ENCODE measurements around the gene THNSL1.

Gene THNSL1

DNA sequence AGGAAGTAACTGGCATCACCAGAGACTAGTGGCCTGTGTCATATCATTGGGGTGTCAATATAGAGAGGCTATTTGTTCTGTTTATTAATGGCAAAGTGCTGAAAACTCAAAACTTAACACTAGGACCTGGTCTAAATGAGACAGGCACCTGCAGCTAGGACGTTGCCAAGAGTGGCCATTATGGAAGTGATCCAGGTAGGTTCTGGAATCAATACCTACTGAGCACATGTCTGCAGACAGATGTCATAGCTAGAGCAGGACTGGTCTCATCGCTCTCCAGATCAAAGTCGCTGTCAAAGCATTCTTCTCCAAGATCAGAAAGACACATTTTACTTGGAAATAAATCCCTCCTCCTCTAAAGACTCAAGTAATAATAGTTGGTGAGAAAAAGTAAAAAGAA is 40.3 kb downstream of the THNSL1 start:
- no peaks in the 10 kb centered on the region for H3K27me3 ChIP-seq (ENCODE audit: control insufficient read depth in 1 of 2, insufficient read depth in 2 of 2, low read length in 2 of 2)
- H3K4me3 ChIP-seq (ENCODE audit: low read length in 2 of 2): no peak overlapping the region
- H3K9ac ChIP-seq (ENCODE audit: low read length in 2 of 2): no peak overlapping the region
- H3K27ac ChIP-seq (ENCODE audit: low read length): no peak overlapping the region
- no peaks in the 10 kb centered on the region for H3K4me1 ChIP-seq (ENCODE audit: control insufficient read depth, insufficient read depth, low read length)
- no peaks in the 10 kb centered on the region for H3K9me3 ChIP-seq (ENCODE audit: control insufficient read depth in 2 of 2, low read length in 2 of 2)
- H3K36me3 ChIP-seq (ENCODE audit: control insufficient read depth in 2 of 2, insufficient read depth in 2 of 2, low read length in 2 of 2): no peaks in the 10 kb centered on the region

GRCh38 chr10:25057886-25058285 is 41.5 kb downstream of the THNSL1 start:
- Histone ChIP-seq H3K27me3 (ENCODE audit: control insufficient read depth in 1 of 2, insufficient read depth in 2 of 2, low read length in 2 of 2) (no peaks in the 10 kb centered on the region), H3K9ac (ENCODE audit: low read length in 2 of 2) (no peak overlapping the region), H3K4me1 (ENCODE audit: control insufficient read depth, insufficient read depth, low read length) (no peaks in the 10 kb centered on the region), H3K4me3 (ENCODE audit: low read length in 2 of 2) (no peak overlapping the region), H3K27ac (ENCODE audit: low read length) (no peak overlapping the region), H3K36me3 (ENCODE audit: control insufficient read depth in 2 of 2, insufficient read depth in 2 of 2, low read length in 2 of 2) (no peaks in the 10 kb centered on the region), H3K9me3 (ENCODE audit: control insufficient read depth in 2 of 2, low read length in 2 of 2) (no peaks in the 10 kb centered on the region)

DNA sequence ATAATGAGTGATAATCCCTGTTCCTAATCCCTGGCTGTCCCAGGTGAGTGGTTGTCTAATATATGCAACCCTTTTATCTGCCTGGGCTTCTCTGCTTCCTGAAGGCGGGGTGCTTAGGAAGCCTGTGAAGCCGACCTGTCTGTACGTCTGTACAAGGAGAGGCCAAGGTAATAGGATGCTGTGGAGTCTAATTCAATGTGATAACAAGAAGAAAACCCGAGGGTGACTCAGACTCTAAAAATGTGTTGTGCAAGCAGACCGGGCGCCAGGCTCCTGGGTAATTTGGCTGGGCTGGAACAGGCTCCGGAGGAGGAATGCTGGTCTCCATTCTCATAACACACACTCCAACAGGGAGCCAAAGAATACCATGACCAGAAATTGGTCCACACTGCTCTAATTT is 43.6 kb downstream of the THNSL1 start:
- Histone ChIP-seq H3K4me1 (ENCODE audit: control insufficient read depth, insufficient read depth, low read length) (no peaks in the 10 kb centered on the region), H3K36me3 (ENCODE audit: control insufficient read depth in 2 of 2, insufficient read depth in 2 of 2, low read length in 2 of 2) (no peaks in the 10 kb centered on the region), H3K9me3 (ENCODE audit: control insufficient read depth in 2 of 2, low read length in 2 of 2) (no peaks in the 10 kb centered on the region), H3K27ac (ENCODE audit: low read length) (no peak overlapping the region), H3K27me3 (ENCODE audit: control insufficient read depth in 1 of 2, insufficient read depth in 2 of 2, low read length in 2 of 2) (no peaks in the 10 kb centered on the region), H3K9ac (ENCODE audit: low read length in 2 of 2) (no peak overlapping the region), H3K4me3 (ENCODE audit: low read length in 2 of 2) (no peak overlapping the region)

- H3K4me3 ChIP-seq (ENCODE audit: low read length in 2 of 2): no peak overlapping the region
- H3K9ac ChIP-seq (ENCODE audit: low read length in 2 of 2): no peak overlapping the region
- no peaks in the 10 kb centered on the region for H3K36me3 ChIP-seq (ENCODE audit: control insufficient read depth in 2 of 2, insufficient read depth in 2 of 2, low read length in 2 of 2)
- H3K27me3 ChIP-seq (ENCODE audit: control insufficient read depth in 1 of 2, insufficient read depth in 2 of 2, low read length in 2 of 2): no peaks in the 10 kb centered on the region
- no peaks in the 10 kb centered on the region for H3K9me3 ChIP-seq (ENCODE audit: control insufficient read depth in 2 of 2, low read length in 2 of 2)
- no peaks in the 10 kb centered on the region for H3K4me1 ChIP-seq (ENCODE audit: control insufficient read depth, insufficient read depth, low read length)
- H3K27ac ChIP-seq (ENCODE audit: low read length): no peak overlapping the region
Observed at GRCh38 chr10:25061125-25061524, 44.7 kb downstream of the THNSL1 start.

DNA sequence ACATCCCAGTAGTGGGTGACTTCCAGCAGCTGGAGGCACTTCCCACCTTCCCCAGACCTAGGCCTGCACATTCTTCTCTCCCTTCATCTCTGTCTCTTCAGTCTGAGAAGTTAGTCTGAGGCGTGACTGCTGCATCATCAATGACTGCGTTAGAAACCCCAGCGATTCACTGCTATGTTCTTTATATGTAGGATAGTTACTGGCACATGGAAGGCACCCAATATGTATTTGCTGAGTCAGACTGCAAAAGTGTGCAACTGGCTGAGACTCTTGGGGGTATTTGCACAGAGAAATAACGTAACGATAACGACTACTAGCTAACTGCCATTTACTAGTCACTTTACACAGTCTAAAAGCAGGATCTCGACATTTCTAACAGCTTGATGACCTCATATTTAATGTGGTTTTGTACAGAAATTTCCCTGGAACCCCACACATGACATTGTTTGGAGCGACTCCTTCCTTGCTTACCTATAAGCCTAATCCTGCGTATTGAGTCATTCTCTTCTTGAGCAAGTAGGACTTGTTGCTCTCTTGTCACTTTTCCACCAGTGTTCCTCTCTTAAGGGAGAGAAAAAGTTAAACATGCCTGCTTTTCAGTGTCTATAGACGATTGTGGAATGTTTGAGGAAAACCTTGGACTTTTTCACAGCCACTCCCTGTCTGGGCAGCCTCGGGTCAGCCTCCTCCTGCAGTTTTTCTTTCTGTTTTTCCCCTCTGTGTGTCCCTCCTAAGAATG is 45.5 kb downstream of the THNSL1 start:
- Histone ChIP-seq H3K9ac (ENCODE audit: low read length in 2 of 2) (no peak overlapping the region), H3K36me3 (ENCODE audit: control insufficient read depth in 2 of 2, insufficient read depth in 2 of 2, low read length in 2 of 2) (no peaks in the 10 kb centered on the region), H3K4me1 (ENCODE audit: control insufficient read depth, insufficient read depth, low read length) (no peaks in the 10 kb centered on the region), H3K27me3 (ENCODE audit: control insufficient read depth in 1 of 2, insufficient read depth in 2 of 2, low read length in 2 of 2) (no peaks in the 10 kb centered on the region), H3K9me3 (ENCODE audit: control insufficient read depth in 2 of 2, low read length in 2 of 2) (no peaks in the 10 kb centered on the region), H3K4me3 (ENCODE audit: low read length in 2 of 2) (no peak overlapping the region), H3K27ac (ENCODE audit: low read length) (no peak overlapping the region)

DNA sequence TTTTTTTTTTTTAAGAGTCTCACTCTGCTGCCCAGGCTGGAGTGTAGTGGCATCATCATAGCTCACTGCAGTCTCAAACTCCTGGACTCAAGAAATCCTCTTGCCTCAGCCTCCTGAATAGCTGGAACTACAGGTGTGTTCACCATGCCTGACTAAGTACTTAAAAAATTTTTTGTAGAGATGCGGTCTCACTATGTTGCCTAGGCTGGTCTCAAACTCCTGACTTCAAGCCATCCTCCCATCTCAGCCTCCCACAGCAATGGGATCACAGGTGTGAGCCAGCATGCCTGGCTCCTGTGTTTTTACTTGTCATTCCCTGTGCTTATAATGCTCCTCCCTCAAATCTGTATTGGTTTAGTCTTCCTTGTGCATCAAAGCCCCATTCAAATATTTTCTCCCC is 46.7 kb downstream of the THNSL1 start:
- H3K36me3 ChIP-seq (ENCODE audit: control insufficient read depth in 2 of 2, insufficient read depth in 2 of 2, low read length in 2 of 2): no peaks in the 10 kb centered on the region
- H3K4me1 ChIP-seq (ENCODE audit: control insufficient read depth, insufficient read depth, low read length): no peaks in the 10 kb centered on the region
- H3K27ac ChIP-seq (ENCODE audit: low read length): no peak overlapping the region
- no peaks in the 10 kb centered on the region for H3K9me3 ChIP-seq (ENCODE audit: control insufficient read depth in 2 of 2, low read length in 2 of 2)
- H3K27me3 ChIP-seq (ENCODE audit: control insufficient read depth in 1 of 2, insufficient read depth in 2 of 2, low read length in 2 of 2): no peaks in the 10 kb centered on the region
- no peak overlapping the region for H3K9ac ChIP-seq (ENCODE audit: low read length in 2 of 2)
- no peak overlapping the region for H3K4me3 ChIP-seq (ENCODE audit: low read length in 2 of 2)

DNA sequence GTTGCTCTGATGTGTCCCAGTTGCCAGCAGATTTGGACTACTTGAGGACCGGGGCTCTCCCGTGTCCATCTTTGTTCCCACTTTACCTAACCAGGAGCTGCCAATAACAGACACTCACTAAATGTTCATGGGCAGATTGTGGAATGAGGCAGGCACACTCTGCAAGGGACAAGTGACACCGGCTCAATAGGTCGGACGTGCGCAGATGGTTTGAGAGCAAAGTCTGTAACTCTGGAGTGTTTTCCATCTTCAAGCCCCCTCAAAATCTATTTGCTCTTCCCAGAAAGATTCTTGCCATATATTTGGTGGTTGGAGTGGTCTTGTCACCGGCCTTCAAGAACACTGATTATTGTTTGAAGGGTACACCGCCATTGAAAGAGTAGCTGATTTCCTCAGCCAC is 47.2 kb downstream of the THNSL1 start:
- Histone ChIP-seq H3K27ac (ENCODE audit: low read length) (no peak overlapping the region), H3K9me3 (ENCODE audit: control insufficient read depth in 2 of 2, low read length in 2 of 2) (no peaks in the 10 kb centered on the region), H3K9ac (ENCODE audit: low read length in 2 of 2) (no peak overlapping the region), H3K4me3 (ENCODE audit: low read length in 2 of 2) (no peak overlapping the region), H3K36me3 (ENCODE audit: control insufficient read depth in 2 of 2, insufficient read depth in 2 of 2, low read length in 2 of 2) (no peaks in the 10 kb centered on the region), H3K4me1 (ENCODE audit: control insufficient read depth, insufficient read depth, low read length) (no peaks in the 10 kb centered on the region), H3K27me3 (ENCODE audit: control insufficient read depth in 1 of 2, insufficient read depth in 2 of 2, low read length in 2 of 2) (peaks cover 0 to 2% of the 10 kb centered on the region in 2 donors)

DNA sequence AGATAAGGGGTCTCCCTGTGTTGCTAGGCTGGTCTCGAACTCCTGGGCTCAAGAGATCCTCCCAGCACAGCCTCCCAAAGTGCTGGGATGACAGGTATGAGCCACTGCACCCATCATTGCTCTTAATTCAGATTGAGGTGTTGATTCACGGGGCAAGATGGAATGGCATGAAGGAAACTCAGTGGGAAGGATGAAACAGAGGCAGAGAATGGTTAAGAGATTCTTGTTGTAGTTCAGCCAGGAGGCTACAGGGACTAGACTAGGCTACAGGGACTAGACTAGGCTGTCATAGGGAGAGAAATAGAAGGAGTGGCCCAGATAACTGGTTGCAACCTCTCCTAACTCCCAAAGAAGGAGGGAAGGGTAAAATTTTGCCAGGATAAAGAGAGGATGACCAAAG is 48.0 kb downstream of the THNSL1 start:
- H3K9ac ChIP-seq (ENCODE audit: low read length in 2 of 2): no peak overlapping the region

DNA sequence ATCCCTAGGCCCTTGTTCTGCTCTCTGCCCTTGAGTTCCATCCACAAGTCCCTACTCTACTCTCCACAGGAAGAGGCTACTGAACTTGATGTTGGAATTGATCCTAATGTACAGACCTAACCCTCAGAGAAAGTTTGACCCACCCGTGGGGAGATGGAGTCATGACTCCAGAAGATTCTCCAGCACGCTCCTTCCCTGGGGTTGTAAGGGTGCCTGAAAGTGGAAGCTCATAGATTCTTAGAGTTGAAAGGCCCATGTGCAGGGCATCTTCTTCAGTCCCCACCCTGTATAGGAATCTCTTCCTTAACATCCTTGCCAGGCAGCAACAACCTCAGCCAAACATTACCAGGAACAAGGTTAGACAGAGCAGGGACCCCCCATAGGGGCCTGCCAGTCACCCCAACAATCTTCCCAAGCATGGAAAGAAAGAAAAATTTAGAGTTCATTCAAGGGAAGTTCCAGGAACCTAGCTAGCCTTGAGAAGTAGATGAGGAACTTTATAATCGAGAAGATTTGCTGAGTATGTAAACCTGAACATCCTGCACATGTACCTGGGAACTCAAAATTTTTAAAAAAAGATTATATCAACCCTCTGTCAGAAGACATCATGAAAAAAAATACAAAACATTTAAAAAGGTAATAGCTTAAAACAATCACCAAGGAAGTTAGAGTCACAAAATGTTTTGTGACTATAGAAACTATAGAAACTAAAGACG is 49.5 kb downstream of the THNSL1 start:
- Histone ChIP-seq H3K9ac (ENCODE audit: low read length in 2 of 2) (no peak overlapping the region), H3K4me1 (ENCODE audit: control insufficient read depth, insufficient read depth, low read length) (no peaks in the 10 kb centered on the region), H3K27ac (ENCODE audit: low read length) (no peak overlapping the region), H3K36me3 (ENCODE audit: control insufficient read depth in 2 of 2, insufficient read depth in 2 of 2, low read length in 2 of 2) (no peaks in the 10 kb centered on the region), H3K27me3 (ENCODE audit: control insufficient read depth in 1 of 2, insufficient read depth in 2 of 2, low read length in 2 of 2) (peaks cover 0 to 2% of the 10 kb centered on the region in 2 donors), H3K4me3 (ENCODE audit: low read length in 2 of 2) (no peak overlapping the region), H3K9me3 (ENCODE audit: control insufficient read depth in 2 of 2, low read length in 2 of 2) (no peaks in the 10 kb centered on the region)

More for the DNA sequence above, 48.0 kb downstream of the THNSL1 start:
- no peak overlapping the region for H3K27ac ChIP-seq (ENCODE audit: low read length)
- no peaks in the 10 kb centered on the region for H3K9me3 ChIP-seq (ENCODE audit: control insufficient read depth in 2 of 2, low read length in 2 of 2)
- H3K4me3 ChIP-seq (ENCODE audit: low read length in 2 of 2): no peak overlapping the region
- no peaks in the 10 kb centered on the region for H3K4me1 ChIP-seq (ENCODE audit: control insufficient read depth, insufficient read depth, low read length)
- H3K36me3 ChIP-seq (ENCODE audit: control insufficient read depth in 2 of 2, insufficient read depth in 2 of 2, low read length in 2 of 2): no peaks in the 10 kb centered on the region
- H3K27me3 ChIP-seq (ENCODE audit: control insufficient read depth in 1 of 2, insufficient read depth in 2 of 2, low read length in 2 of 2): peaks cover 0 to 2% of the 10 kb centered on the region in 2 donors

DNA sequence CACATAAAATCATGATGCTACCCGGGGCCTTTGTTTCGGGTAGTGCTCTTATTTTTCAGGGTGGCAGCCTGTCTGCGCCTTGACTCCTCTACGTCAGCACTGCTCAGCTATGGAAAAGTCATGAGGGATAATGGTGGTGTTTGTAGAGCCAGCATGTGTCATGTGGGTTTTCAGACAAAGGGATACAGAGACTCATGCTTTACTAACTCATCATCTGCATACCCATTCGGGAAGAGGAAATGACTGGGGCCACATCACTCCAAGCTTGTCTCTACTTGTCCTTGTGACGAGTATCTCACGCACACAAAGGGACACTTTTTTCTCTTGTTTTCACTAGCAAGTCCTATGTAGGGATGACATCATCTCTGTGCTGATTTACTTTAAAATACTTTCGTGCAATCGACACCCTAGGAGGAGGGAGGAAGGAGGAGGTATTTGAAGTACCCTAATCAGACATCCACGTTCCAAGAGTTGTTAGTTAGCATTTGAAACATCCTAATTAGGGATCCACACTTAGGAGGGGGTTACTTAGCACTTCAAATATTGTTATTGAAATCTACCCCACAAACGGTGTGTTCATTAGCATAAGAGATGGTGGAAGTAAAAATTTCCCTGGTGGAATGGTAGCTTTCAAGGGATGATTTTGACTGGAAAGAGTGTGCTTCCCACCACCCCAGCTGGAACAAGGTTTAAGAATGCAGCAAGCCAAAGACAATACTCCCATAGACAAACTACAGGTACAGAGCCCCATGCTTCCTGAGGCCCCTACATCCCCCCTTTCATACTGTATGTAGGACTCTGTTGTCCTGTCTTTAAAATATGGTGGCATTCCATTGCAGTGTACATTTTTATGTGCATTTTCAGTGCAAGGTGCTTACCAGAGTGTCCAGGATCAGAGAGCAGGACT is 52.0 kb downstream of the THNSL1 start:
- Histone ChIP-seq H3K36me3 (ENCODE audit: control insufficient read depth in 2 of 2, insufficient read depth in 2 of 2, low read length in 2 of 2) (no peaks in the 10 kb centered on the region), H3K4me3 (ENCODE audit: low read length in 2 of 2) (no peak overlapping the region), H3K27ac (ENCODE audit: low read length) (no peak overlapping the region), H3K4me1 (ENCODE audit: control insufficient read depth, insufficient read depth, low read length) (no peaks in the 10 kb centered on the region), H3K27me3 (ENCODE audit: control insufficient read depth in 1 of 2, insufficient read depth in 2 of 2, low read length in 2 of 2) (peaks cover 0 to 2% of the 10 kb centered on the region in 2 donors), H3K9me3 (ENCODE audit: control insufficient read depth in 2 of 2, low read length in 2 of 2) (no peaks in the 10 kb centered on the region), H3K9ac (ENCODE audit: low read length in 2 of 2) (no peak overlapping the region)

Data from stomach smooth muscle (tissue), 2 donors.